GM18517 (cell line): ENCODE measurements around the gene CCNC.

ENCODE experiments used
- ATAC-seq: cut with Tn5 transposase; IDR thresholded peaks from one replicate; pipeline ENCODE4 v1.9.1; 2021; ENCODE audit warnings: mild to moderate bottlenecking, moderate library complexity; ENCODE audit not compliant: unreplicated experiment

The CCNC gene, protein sequence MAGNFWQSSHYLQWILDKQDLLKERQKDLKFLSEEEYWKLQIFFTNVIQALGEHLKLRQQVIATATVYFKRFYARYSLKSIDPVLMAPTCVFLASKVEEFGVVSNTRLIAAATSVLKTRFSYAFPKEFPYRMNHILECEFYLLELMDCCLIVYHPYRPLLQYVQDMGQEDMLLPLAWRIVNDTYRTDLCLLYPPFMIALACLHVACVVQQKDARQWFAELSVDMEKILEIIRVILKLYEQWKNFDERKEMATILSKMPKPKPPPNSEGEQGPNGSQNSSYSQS

DNA sequence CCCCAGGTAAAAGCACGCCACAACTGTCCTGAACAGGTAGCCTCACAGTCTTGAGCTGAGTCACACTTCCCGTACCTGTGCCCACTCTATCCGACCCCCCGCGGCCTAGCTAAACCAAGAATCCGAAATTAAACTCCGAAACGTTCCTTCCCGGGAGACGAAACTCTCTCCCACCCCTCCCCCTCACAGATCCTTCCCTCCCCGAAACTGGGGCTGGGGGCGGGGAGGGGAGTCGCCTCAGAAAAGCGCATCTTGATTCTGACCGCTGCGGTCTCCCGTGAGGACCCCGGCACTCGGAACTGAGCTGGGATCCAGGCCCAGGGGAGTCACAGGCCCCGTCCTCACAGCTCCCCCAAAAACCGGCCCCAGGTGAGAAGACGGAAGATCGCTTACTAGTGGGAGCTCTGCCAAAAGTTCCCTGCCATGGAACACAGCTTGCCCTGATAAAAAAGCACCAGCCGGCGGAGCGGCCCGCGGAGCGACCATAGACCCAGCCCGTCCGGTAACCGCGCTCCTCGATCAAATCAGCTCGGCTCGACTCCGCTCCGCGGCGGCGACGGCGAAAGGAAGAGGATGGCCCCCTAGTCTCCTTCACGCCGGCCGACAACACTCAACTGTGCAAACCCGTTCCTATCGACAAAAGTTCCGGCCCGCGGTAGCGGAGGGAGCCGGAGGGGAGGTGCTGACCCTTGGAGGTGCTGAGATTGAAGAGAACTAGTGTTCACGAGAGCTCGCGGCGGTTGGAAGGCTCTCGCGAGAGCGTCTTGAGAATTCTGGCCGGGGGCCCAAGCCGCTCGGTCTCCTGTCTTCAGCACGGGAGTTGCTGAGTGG lies at the start of gene CCNC:
CCNC (minus strand) TSS at position 558 of the 831 bp plus-strand sequence; CDS start at position 425, 133 bp downstream.
- ATAC-seq = peak; percentile 99

DNA sequence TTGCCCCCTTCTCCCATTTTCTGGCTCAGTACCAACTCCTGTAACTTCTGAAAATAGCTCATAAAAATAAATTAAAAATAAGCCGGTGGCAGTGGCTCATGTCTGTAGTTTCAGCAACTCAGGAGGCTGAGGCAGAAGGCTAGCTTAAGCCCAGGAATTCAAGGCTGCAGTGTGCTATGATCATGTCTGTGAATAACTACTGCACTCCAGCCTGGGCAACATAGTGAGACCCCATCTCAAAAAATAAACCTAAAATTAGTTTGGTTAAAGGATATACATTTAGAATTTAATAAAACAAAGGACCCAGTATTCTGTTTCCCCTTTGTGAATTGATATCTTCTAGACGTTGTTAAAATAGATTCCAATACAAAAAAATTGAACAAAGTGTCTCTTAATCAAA lies 48.7 kb upstream of the CCNC start:
- no peak for ATAC-seq

DNA sequence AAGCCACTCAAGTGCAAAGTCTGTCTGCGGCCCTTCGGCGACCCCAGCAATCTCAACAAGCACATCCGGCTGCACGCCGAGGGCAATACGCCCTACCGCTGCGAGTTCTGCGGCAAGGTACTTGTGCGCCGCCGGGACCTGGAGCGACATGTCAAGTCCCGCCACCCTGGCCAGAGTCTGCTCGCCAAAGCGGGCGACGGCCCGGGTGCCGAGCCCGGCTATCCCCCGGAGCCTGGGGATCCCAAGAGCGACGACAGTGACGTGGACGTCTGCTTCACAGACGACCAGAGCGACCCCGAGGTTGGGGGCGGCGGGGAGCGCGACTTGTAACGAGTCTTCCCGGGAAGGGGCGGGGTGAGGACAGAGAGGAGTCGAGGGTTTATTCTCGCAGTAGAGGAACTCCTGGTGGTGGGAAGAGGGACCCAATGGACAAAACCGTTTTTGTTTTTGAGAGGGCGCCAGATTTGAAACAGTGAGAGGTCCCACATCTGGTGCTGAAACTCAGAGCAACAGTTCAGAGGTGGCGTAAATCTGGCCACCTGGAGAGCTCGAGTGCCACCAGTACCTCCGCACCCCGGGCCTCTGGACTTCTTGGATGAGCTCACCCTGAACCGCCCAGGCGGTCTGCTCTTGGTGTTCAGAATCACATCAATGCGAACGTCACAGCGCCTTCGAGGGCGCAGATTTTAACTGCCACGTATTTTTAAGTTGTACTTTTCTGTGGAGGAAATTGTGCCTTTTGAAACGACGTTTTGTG lies 46.1 kb upstream of the CCNC start:
- peak; percentile 10 for ATAC-seq

DNA sequence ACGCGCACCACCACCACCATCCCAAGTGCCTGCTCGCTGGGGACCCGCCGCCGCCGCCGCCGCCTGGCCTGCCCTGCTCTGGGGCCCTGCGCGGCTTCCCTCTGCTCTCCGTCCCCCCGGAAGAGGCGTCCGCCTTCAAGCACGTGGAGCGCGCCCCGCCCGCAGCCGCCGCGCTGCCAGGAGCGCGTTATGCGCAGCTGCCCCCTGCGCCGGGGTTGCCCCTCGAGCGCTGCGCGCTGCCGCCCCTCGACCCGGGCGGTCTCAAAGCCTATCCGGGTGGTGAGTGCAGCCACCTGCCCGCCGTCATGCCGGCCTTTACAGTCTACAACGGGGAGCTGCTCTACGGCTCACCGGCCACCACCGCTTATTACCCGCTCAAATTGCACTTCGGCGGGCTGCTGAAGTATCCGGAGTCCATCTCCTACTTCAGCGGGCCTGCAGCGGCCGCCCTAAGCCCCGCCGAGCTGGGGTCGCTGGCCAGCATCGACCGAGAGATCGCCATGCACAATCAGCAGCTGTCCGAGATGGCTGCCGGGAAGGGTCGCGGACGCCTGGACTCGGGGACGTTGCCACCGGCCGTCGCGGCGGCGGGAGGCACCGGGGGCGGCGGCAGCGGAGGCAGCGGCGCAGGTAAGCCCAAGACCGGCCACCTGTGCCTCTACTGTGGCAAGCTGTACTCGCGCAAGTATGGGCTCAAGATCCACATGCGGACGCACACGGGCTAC lies 45.4 kb upstream of the CCNC start:
- ATAC-seq = peak; percentile 40

DNA sequence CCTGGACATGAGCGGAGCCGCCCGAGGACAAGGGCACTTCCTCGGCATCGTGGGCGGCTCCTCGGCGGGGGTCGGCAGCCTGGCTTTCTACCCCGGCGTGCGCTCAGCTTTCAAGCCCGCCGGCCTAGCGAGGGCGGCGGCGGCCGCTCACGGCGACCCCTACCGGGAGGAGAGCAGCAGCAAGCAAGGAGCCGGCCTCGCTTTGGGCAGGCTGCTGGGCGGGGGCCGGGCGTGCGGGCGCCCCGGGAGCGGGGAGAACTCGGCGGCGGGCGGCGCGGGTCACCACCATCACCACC lies 44.9 kb upstream of the CCNC start:
- ATAC-seq = peak; percentile 25

- ATAC-seq = peak; percentile 3
These were observed 44.3 kb upstream of the CCNC start for GRCh38 chr6:99612551-99613408.

- peak; percentile 77 for ATAC-seq
These were observed 42.7 kb upstream of the CCNC start for GRCh38 chr6:99611148-99611547.

DNA sequence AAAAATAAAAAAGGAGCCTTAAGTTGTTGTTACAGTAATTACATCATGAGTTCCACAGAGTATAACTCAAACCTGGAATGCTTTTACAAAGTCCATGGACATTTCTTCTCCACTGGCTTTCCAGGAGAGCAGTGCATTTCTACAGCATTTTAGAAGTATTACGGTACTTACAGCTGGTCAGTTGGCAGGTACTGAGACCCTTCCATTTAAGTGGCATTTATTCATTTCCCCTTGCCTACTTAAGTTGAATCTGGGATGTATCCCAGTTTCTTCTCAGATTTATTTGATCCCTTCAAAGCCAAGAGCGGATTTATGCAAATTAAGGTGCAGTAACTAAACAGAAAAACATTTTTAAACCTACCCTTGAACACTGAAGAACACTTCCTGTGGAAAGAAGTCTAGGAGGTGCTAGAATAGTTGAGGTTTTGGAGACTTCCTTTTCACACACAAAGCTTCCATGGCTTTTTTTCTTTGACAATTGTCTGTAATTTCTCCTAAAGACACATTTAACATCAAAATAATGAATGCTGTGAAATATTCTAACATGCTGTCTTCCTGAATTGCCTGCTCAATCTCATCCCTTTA lies 41.5 kb upstream of the CCNC start:
- ATAC-seq = no peak

DNA sequence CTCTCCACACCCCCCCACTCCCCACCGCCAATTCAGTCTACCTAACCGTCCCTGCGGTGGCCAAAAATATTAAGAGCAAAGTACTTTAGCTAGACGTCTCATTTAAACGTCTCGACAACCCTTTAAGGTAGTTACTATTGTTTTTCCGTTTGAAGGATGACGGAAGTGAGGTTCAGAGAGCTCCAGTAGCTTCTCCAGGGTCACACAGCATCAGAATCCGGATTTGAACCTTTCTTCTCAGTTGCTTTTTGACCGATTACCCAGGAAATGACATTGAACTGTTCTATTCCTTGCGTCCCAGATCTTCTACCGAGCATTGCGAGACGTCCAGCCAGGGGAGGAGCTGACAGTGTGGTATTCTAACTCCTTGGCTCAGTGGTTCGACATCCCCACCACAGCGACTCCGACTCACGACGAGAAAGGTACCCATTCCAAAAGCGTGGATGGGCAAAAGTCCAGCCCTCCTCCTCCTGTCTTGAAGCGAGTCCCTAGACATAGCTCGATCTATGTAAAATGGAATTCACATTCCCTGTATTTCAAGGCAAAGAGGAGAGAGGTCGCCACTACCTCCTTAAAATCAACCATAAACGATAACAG lies 40.5 kb upstream of the CCNC start:
- no peak for ATAC-seq

DNA sequence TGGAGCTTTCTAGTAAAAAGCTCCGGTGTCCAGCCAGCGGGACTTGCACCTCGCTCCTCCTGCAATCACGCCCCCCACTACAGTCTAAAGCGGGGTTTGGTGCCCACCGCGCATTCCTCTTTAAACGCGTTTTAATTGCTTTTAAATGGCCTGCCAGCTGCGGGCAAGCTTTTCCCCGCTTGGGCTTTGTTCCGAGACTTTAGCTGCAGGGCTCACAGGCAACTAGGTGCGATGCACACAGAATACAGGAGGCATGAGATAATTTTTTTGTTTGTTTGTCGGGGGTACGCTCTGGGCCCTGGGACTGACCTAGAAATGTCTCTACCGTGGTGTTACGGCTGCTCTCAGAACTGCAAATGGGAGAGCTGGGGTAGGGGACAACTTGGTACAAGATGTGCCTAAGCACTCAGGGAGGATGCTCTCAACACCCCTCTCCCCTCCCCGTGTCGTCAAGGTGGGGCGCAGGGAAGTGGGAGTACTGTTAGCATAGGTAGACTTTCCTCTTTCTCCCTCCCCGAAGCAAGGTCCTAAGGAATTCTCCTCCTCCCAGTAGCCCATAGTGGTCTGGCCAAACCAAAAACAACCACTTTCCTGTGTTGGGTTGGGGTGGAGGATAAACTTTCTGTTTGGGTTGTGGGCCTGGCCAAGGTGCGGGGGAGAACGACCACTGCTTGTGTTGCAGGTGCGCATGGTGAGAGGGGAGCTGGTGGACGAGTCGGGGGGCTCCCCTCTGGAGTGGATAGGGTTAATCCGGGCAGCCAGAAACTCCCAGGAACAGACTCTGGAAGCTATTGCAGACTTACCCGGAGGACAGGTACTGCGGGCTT lies 39.8 kb upstream of the CCNC start:
- ATAC-seq = no peak

GRCh38 chr6:99607416-99608036 lies 39.1 kb upstream of the CCNC start:
- ATAC-seq = no peak

DNA sequence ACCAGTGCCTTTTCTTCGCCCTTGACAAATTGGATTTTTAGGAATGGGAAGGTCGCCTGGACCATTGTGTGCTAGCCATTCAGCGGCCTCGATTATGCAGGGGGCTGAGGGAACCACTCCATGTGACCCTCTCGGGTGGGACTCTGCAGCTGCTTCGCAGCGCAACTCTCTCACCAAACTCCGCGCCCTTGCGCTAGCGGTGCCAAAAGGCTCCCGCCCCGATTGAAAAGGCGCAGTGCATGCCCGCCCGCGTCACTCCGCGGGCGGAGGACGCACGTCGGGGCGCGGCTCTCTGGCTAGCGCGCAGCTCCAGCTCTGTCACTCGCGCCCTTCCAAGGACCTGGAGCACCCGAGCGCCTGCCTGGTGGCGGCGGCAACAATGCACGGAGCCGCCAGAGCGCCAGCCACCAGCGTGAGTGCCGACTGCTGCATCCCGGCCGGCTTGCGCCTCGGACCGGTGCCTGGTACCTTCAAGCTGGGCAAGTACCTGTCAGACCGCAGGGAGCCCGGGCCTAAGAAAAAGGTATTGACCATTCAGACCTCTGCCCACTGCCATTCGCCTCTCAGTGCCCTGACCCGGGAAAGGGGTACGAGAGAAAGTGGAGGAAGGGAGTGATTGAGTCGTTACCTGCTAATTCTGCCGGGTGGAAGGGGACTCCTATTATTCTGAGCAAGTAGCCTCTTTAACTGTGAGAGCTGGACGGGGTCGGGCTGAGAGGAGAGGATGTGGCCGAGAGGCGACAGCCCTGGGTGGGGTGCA lies 38.4 kb upstream of the CCNC start, which contains the start of gene PRDM13:
PRDM13 (plus strand) TSS at position 178 of the 760 bp plus-strand sequence; CDS start at position 380, 202 bp downstream.
- no peak for ATAC-seq

- no peak for ATAC-seq
These were observed 37.6 kb upstream of the CCNC start for GRCh38 chr6:99605911-99606655.

DNA sequence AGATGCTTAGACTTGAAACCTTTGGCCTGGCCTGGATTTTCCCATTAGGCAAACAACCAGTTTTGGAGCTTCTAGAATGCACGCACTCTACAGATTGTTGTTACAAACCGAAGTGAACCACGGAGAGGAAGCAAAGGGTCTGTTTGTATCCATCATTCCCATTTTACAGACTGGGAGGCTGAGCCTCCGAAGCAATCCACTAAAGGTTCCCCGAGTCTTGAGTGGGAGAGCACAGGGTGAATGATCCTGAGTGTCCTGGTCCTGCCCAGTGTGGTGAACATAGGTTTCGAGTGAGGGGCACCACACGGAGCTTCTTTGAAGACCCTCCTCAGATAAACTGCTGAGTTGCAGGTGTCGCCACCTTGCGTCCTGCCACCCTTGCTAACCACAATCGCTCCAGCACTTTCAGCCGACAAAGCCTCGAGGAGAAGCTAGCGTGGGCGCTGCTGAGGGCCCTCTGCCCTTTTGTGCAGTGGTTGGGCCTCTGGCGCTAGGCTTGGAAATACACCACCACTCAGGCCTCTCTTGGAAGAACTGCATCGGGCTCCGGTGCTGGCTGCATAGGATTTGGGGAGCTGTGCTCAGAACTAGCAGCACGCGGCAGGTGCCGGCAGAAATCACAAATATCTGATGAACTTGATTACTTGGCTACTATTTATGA lies 36.7 kb upstream of the CCNC start:
- no peak for ATAC-seq

DNA sequence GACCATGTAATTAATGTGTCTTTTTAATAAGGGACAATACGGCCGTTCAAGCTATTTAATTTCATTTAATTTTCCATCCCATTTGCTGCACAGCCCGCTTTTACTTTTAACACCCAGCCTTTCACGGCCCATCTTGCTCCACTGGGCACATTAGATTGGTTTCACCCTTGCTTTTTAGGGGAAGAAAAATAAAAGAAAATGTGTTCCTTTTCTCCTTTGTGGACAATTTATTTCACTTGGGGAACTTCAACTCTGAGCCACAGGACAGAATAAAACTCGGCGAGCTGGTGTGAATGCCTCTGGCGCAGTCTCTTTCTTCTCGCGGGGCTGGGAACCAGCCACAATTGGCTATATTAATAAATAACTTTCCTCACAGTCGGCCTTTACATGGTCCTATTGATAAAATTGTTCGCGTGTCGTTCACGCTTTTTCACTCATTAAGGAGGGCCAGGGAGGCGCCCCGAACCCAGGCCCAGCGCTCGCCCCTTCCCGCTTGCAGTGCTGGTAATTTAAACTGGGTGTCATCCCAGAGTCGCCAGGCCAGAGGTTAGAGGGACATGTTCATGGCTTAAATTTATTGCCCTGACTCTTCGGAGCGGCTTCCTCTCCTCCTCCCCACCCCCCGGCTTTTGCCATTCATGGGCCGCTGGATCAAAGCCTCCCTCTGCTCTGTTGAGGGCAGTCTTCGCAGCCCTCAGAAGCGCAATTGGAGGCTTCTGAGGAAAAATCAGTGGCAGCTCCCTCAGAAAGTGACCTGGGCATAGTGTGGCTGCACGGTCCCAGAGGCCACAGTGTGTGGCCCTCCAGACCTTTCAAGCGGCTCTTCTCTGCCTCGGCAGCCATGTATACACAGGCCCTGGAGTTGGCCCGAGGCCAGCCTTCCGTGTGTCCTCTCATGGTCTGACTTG lies 36.0 kb upstream of the CCNC start:
- ATAC-seq = no peak
